Esophagus squamous epithelium (tissue), 5 donors: ENCODE measurements around the gene CALB2. TPM values are rescaled to one million over a fixed set of nuclear protein-coding genes. Genes with fewer than 3 reads are reported as not detected.

Source experiments
- DNase-seq: peaks from one replicate; lab custom pipeline; 2025; lab: John Stamatoyannopoulos, UW
- H3K27ac ChIP-seq, 4 donors: fragments of 200-600 bp; sonication (generic); one replicate each; pipeline ENCODE4 v1.5.1; 2016 to 2019; ENCODE audit warnings: mild to moderate bottlenecking in 1 of 4
- H3K27me3 ChIP-seq, 4 donors: fragments of 200-600 bp; sonication (generic); 1 replicate in 3 of 4; 2 replicates in 1 of 4; pipeline versions ENCODE4 v1.5.1 to v1.6.0; 2017 to 2021; ENCODE audit warnings: antibody characterized with exemption in 1 of 4
- H3K36me3 ChIP-seq, 3 donors: fragments of 200-600 bp; sonication (generic); one replicate each; pipeline ENCODE4 v1.5.1; 2016 to 2019
- H3K4me1 ChIP-seq, 3 donors: fragments of 200-600 bp; sonication (generic); one replicate each; pipeline ENCODE4 v1.5.1; 2017 to 2019
- H3K4me3 ChIP-seq, 4 donors: fragments of 200-600 bp; sonication (generic); 1 replicate in 3 of 4; 2 replicates in 1 of 4; pipeline ENCODE4 v1.5.1; 2016 to 2019; ENCODE audit warnings: mild to moderate bottlenecking in 2 of 4, moderate library complexity in 1 of 4
- H3K9me3 ChIP-seq, 3 donors: fragments of 200-600 bp; sonication (generic); one replicate each; pipeline ENCODE4 v1.5.1; 2016 to 2019
- POLR2A ChIP-seq, 4 donors: fragments of 450-650 bp; IDR thresholded peaks; one replicate each; pipeline ENCODE4 v1.6.1; 2017; ENCODE audit warnings: antibody characterized with exemption in 4 of 4, mild to moderate bottlenecking in 4 of 4, moderate library complexity in 3 of 4
- WGBS, 2 donors: methylation state at CpG; one replicate each; pipeline ENCODE4 v1.1.5; 2018; 5-methylcytosine and 5-hydroxymethylcytosine counted together
- intact Hi-C: fragments of 100-400 bp; cut with DNase I; formaldehyde crosslinking; loops from one replicate; pipeline ENCODE4 v1.15.0; 2022
- total RNA-seq, 4 donors: library from RNA; depleted of rRNA; stranded (reverse); fragments of >200 nt; gene quantifications; one replicate each; pipeline ENCODE4 v1.1.0, GENCODE V29; 2016
- TF ChIP-seq, protein P1 (sequence below), 6 experiments: fragments of 450-650 bp in 4 of 6; fragments of 200-600 bp in 2 of 6; sonication (generic) in 2 of 6; IDR thresholded peaks; one replicate each; pipeline ENCODE4 v1.5.1; 2016 to 2019; ENCODE audit warnings: antibody characterized with exemption in 6 of 6, mild to moderate bottlenecking in 4 of 6, moderate library complexity in 4 of 6
- donor health status: DM: yes; HTN: yes; CAD: no.

The CALB2 gene
- total RNA-seq, 4 donors from 2014 or later, result 0.35 to 3.8 (median 2.4) TPM

DNA sequence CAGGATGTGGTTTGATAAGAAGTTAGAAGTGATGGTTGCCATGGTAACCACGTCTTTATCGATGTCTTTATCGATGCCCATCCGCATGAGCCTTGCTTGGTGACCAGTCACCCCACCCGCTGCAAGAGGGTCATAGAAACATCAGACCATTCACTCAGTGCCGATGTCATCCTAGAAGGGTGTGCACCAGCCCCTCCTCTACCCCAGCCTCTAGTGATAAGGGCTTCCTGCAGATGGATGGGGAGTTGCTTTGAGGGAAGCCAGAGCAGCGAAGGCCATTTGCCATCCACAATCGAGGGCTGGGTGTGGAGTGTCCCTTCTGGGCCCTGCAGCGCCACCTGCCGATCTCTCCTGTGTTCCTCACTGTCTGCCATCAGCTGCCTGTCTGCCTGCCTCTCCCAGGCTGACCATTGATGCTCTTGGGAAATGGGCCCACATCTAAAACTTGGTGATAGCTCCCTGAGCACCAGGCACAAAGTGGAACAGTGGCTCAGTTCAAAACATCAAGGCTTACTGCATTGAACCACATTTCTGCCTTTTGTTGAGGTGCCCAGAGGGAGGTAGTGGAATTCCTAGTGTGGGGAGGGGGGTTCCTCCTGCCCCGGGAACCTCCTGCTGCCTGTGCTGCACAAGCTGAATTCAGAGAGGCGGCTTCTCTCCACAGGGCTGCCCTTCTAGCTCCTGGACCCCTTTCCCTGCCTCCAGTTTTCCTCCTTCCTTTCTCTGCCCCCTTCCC is 8.9 kb downstream of the CALB2 start:
- no peaks in the 10 kb centered on the region for H3K36me3 ChIP-seq
- no peak overlapping the region for H3K4me3 ChIP-seq
- intact Hi-C loops, result no loop called here
- peaks cover 0 to 34% (median 0%) of the 10 kb centered on the region in 4 donors for H3K27me3 ChIP-seq
- 68 to 70% methylated on average over 8 to 9 of the region's 12 CpGs for WGBS, 2 donors
- no peaks in the 10 kb centered on the region for H3K9me3 ChIP-seq
- no peak for DNase-seq
- no peak for TF ChIP-seq POLR2A (IDR thresholded peaks at IDR 0.05)
- TF ChIP-seq, protein P1, sequence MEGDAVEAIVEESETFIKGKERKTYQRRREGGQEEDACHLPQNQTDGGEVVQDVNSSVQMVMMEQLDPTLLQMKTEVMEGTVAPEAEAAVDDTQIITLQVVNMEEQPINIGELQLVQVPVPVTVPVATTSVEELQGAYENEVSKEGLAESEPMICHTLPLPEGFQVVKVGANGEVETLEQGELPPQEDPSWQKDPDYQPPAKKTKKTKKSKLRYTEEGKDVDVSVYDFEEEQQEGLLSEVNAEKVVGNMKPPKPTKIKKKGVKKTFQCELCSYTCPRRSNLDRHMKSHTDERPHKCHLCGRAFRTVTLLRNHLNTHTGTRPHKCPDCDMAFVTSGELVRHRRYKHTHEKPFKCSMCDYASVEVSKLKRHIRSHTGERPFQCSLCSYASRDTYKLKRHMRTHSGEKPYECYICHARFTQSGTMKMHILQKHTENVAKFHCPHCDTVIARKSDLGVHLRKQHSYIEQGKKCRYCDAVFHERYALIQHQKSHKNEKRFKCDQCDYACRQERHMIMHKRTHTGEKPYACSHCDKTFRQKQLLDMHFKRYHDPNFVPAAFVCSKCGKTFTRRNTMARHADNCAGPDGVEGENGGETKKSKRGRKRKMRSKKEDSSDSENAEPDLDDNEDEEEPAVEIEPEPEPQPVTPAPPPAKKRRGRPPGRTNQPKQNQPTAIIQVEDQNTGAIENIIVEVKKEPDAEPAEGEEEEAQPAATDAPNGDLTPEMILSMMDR (IDR thresholded peaks at IDR 0.05), result peak in 2 of 6 experiments; percentile 24 to 59
- no peak overlapping the region for H3K27ac ChIP-seq
- H3K4me1 ChIP-seq, result no peaks in the 10 kb centered on the region

DNA sequence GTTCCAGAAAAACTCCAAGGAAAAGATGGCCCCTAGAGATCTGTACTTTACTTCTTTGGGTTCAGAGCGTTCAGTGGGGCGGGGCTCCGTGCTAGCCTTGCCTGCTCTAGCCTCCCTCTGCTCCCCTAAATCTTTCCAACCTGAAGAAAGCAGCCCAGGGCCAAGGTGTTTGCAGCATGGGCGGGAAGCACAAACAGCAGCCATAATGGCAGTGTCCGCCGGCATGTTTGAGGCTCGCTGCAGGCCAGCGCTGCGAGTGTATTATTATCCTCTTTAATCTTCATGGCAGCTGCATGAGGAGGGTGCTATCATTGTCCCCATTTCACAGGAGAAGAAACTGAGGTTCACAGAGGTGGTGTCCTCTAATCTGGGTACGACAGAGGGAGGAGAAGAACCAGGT is 10.4 kb downstream of the CALB2 start:
- intact Hi-C loops, result no loop called here
- H3K4me1 ChIP-seq, result no peaks in the 10 kb centered on the region
- WGBS, 2 donors, result 68 to 82% methylated on average over 9 to 10 of the region's 10 CpGs
- H3K4me3 ChIP-seq, result no peak overlapping the region
- TF ChIP-seq, protein P1 (IDR thresholded peaks at IDR 0.05), result no peak
- TF ChIP-seq POLR2A (IDR thresholded peaks at IDR 0.05), result no peak
- peaks cover 0 to 39% (median 0%) of the 10 kb centered on the region in 4 donors for H3K27me3 ChIP-seq
- H3K9me3 ChIP-seq, result no peaks in the 10 kb centered on the region
- DNase-seq, result no peak
- H3K36me3 ChIP-seq, result no peaks in the 10 kb centered on the region
- no peak overlapping the region for H3K27ac ChIP-seq

DNA sequence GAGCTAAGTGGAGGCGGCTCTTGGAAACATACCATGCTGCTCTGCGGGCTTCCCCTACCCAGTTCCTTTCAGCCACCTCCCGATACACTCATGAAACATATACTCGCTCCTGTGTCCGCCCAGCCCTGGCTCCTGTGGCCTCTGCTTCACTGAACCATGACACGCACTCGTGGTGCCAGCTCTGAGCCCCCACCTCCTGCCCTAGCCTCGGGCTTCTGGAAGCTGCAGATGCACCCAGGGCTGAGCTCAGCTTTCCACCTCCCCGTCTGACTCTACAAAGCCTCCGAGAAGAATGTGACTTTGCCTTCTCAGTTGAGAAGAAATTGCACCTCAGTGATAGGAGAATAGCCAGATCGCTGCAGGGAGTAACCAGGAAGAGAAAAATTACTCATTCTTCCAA is 11.0 kb downstream of the CALB2 start:
- intact Hi-C loops, result no loop called here
- Histone ChIP-seq H3K4me3 (no peak overlapping the region), H3K27me3 (peaks cover 0 to 34% (median 0%) of the 10 kb centered on the region in 4 donors), H3K9me3 (no peaks in the 10 kb centered on the region), H3K36me3 (no peaks in the 10 kb centered on the region), H3K27ac (no peak overlapping the region), H3K4me1 (no peaks in the 10 kb centered on the region)
- DNase-seq, result no peak
- TF ChIP-seq, protein P1 (IDR thresholded peaks at IDR 0.05), result no peak
- no peak for TF ChIP-seq POLR2A (IDR thresholded peaks at IDR 0.05)
- WGBS, 2 donors, result 47 to 59% methylated on average over 10 to 11 of the region's 11 CpGs

DNA sequence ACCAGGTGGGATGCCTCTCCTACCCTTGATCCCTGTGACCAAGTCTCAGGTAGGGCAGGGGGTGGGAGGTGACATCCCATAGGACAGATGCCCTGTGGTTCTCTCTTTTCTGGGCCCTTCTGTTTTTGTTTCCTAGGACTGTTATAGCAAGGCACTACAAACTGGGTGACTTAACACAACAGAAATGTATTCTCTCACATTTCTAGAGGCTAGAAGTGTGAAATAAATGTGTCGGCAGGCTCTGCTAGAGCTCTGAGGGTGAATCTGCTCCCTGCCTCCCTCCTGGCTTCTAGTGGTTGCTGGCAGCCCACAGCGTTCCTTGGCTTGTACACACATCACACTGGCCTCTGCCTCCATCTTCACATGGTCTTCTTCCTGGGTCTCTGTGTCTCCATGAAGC is 12.7 kb downstream of the CALB2 start:
- intact Hi-C loops, result no loop called here
- Histone ChIP-seq H3K27me3 (peaks cover 0 to 34% (median 0%) of the 10 kb centered on the region in 4 donors), H3K4me1 (no peaks in the 10 kb centered on the region), H3K36me3 (no peaks in the 10 kb centered on the region), H3K27ac (no peak overlapping the region), H3K4me3 (no peak overlapping the region), H3K9me3 (no peaks in the 10 kb centered on the region)
- 49 to 78% methylated on average over 2 of the region's 2 CpGs for WGBS, 2 donors
- TF ChIP-seq, protein P1 (IDR thresholded peaks at IDR 0.05), result no peak
- no peak for TF ChIP-seq POLR2A (IDR thresholded peaks at IDR 0.05)
- no peak for DNase-seq

DNA sequence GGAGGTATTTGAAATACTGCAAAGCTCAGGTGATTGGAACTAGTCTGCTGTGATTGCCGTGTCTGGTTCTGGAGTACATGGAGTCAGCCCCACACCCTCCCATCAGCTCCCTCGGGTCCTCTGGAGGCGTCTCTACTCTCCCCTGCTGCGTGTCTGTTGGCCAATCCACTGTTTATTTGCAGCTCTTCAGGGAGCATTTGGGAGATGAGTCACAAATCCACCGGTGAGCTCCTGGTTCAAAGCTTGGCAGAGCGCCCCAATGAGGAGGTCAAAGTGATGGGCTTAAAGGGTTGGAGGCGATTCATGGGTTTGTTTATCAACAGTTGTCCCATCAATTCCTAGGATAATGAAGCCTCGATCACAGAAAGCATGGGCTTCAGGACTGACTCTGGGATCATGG is 14.6 kb downstream of the CALB2 start:
- no peaks in the 10 kb centered on the region for H3K9me3 ChIP-seq
- DNase-seq, result no peak
- H3K27ac ChIP-seq, result no peak overlapping the region
- TF ChIP-seq POLR2A (IDR thresholded peaks at IDR 0.05), result no peak
- TF ChIP-seq, protein P1 (IDR thresholded peaks at IDR 0.05), result no peak
- 37% methylated on average over 5 of the region's 8 CpGs for WGBS, 2 donors
- no peak overlapping the region for H3K4me3 ChIP-seq
- intact Hi-C loops, result no loop called here
- no peaks in the 10 kb centered on the region for H3K4me1 ChIP-seq
- H3K27me3 ChIP-seq, result peaks cover 0 to 28% (median 0%) of the 10 kb centered on the region in 4 donors
- no peaks in the 10 kb centered on the region for H3K36me3 ChIP-seq
